WTC11 (cell line): Measurements from ENCODE around the gene SPRR1A. TPM values are rescaled to one million over a fixed set of nuclear protein-coding genes. Genes with fewer than 3 reads are reported as not detected.

Experiments
- ATAC-seq: fragments of 200-7000 bp; cut with Tn5 transposase; 2 replicates; pipeline ENCODE4 v1.10.0; 2021; ENCODE audit warnings: mild to moderate bottlenecking, moderate library complexity
- CTCF ChIA-PET: fragments of 300-600 bp; sonication (Branson Sonifier 250); formaldehyde crosslinking; loops from one replicate; lab custom pipeline; 2021; ENCODE audit warnings: antibody characterized with exemption; lab: Charles Lee
- POLR2A ChIA-PET: fragments of 350-600 bp; sonication (Branson Sonifier 250); formaldehyde crosslinking; loops from one replicate; lab custom pipeline; 2021; ENCODE audit warnings: antibody characterized with exemption; lab: Charles Lee
- DNase-seq: peaks from one replicate; pipeline ENCODE4 v3.0.0; 2021; ENCODE audit warnings: low spot score
- H3K27ac Mint-ChIP-seq: 2 replicates; pipeline ENCODE4 v1.8.0; 2021; ENCODE audit warnings: mixed read lengths
- H3K27me3 Mint-ChIP-seq: 2 replicates; pipeline ENCODE4 v1.8.0; 2021; ENCODE audit warnings: low read depth, mild to moderate bottlenecking, moderate library complexity, mixed read lengths
- H3K36me3 Mint-ChIP-seq: 2 replicates; pipeline ENCODE4 v1.8.0; 2021; ENCODE audit warnings: mixed read lengths
- H3K4me1 Mint-ChIP-seq: 2 replicates; pipeline ENCODE4 v1.8.0; 2022; ENCODE audit warnings: mixed read lengths
- H3K4me3 Mint-ChIP-seq: 2 replicates; pipeline ENCODE4 v1.8.0; 2021; ENCODE audit warnings: mild to moderate bottlenecking, moderate library complexity, mixed read lengths
- H3K9me3 Mint-ChIP-seq: 2 replicates; pipeline ENCODE4 v1.8.0; 2021; ENCODE audit warnings: mixed read lengths
- CREB1 ChIP-seq: sonication (generic); formaldehyde crosslinking; IDR thresholded peaks from 2 replicates; pipeline ENCODE4 v1.8.0; 2023; ENCODE audit warnings: mild to moderate bottlenecking, missing genetic modification reagents
- ESRRA ChIP-seq: sonication (generic); formaldehyde crosslinking; IDR thresholded peaks from 2 replicates; pipeline ENCODE4 v1.8.1; 2022; ENCODE audit warnings: mild to moderate bottlenecking, missing genetic modification reagents, borderline replicate concordance
- GRHL2 ChIP-seq: fragments of 250-450 bp; sonication (Bioruptor Pico); IDR thresholded peaks from 2 replicates; pipeline ENCODE4 v1.8.0; 2022; ENCODE audit warnings: mild to moderate bottlenecking, moderate library complexity; ENCODE audit not compliant: insufficient replicate concordance, severe bottlenecking
- GTF2I ChIP-seq: fragments of 250-450 bp; sonication (Bioruptor Pico); conservative IDR thresholded peaks from 2 replicates; pipeline ENCODE4 v1.4.0; 2021; ENCODE audit warnings: mild to moderate bottlenecking
- NFYB ChIP-seq: sonication (generic); formaldehyde crosslinking; conservative IDR thresholded peaks from 2 replicates; pipeline ENCODE4 v1.8.0; 2022; ENCODE audit warnings: low read depth, missing genetic modification reagents
- SP1 ChIP-seq: sonication (generic); formaldehyde crosslinking; conservative IDR thresholded peaks from 2 replicates; pipeline ENCODE4 v1.8.1; 2022; ENCODE audit warnings: missing genetic modification reagents
- TEAD1 ChIP-seq: sonication (generic); formaldehyde crosslinking; IDR thresholded peaks from 2 replicates; pipeline ENCODE4 v1.8.0; 2022; ENCODE audit warnings: mild to moderate bottlenecking, missing genetic modification reagents
- TP53 ChIP-seq: sonication (generic); formaldehyde crosslinking; IDR thresholded peaks from 2 replicates; pipeline ENCODE4 v1.8.1; 2023; ENCODE audit warnings: mild to moderate bottlenecking, missing genetic modification reagents
- ZBTB21 ChIP-seq: sonication (generic); formaldehyde crosslinking; IDR thresholded peaks from 2 replicates; pipeline ENCODE4 v1.8.1; 2023; ENCODE audit warnings: mild to moderate bottlenecking, missing genetic modification reagents, borderline replicate concordance
- ZNF121 ChIP-seq: sonication (generic); formaldehyde crosslinking; IDR thresholded peaks from 2 replicates; pipeline ENCODE4 v1.8.0; 2023; ENCODE audit warnings: missing genetic modification reagents
- total RNA-seq: library from RNA; stranded (reverse); gene quantifications from 3 replicates; pipeline ENCODE4 v1.2.3, GENCODE V29; 2021
- TF ChIP-seq, protein P1 (sequence below): sonication (generic); formaldehyde crosslinking; IDR thresholded peaks from 2 replicates; pipeline ENCODE4 v1.8.0; 2023; ENCODE audit warnings: missing genetic modification reagents, mild to moderate bottlenecking, borderline replicate concordance
- TF ChIP-seq, protein P2 (sequence below): fragments of 250-450 bp; sonication (Bioruptor Pico); IDR thresholded peaks from 2 replicates; pipeline ENCODE4 v1.9.0; 2021; ENCODE audit warnings: moderate library complexity, mild to moderate bottlenecking, inconsistent platforms, borderline replicate concordance
- TF ChIP-seq, protein P3 (sequence below): fragments of 250-450 bp; sonication (Bioruptor Pico); IDR thresholded peaks from 2 replicates; pipeline ENCODE4 v2.1.2; 2022; ENCODE audit warnings: mild to moderate bottlenecking, moderate library complexity
- TF ChIP-seq, protein P4 (sequence below): fragments of 250-450 bp; sonication (Bioruptor Pico); IDR thresholded peaks from 2 replicates; pipeline ENCODE4 v1.8.0; 2021; ENCODE audit warnings: mild to moderate bottlenecking
- TF ChIP-seq, protein P5 (sequence below): sonication (generic); formaldehyde crosslinking; IDR thresholded peaks from 2 replicates; pipeline ENCODE4 v1.8.1; 2023; ENCODE audit warnings: mild to moderate bottlenecking, missing genetic modification reagents, moderate library complexity

The SPRR1A gene
- total RNA-seq, 1 experiment from 2014 or later, result not detected

DNA sequence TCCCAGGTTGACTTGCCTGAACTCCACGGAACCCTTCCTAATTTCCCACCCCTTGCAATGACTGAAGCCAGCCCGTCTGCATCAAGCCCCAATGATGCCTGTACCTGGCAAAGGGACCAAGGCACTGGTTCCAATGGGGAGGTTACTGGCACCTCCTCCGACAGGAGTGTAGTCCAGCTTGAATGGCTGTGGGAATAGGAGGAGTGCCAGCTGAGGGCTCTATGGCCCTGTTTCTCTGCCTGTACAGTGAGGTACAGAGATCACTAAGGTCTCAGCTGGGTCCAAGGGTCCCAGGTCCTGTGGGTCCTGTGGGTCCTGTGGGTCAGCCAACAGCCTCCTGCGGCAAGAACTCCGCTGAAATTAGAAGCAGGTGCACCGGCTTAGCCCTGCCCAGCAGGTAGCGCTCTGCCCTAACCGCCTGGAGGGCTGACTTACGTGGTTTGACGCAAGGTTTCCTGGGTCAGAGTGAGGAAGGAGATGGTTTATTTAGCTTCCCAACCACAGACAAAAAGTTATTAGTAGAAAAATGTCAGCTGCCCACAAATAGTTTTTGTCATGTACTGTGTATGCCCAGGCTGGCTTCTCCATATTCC, 23.3 kb upstream of the SPRR1A start:
- no peaks in the 10 kb centered on the region; the same call in 1 of the 2 replicates for H3K4me1 Mint-ChIP-seq
- DNase-seq (peak; percentile 66), ATAC-seq (peak; percentile 82)
- H3K36me3 Mint-ChIP-seq, result no peaks in the 10 kb centered on the region
- CTCF ChIA-PET, result interaction anchor here (0.6 to 10.9 kb wide), 11 partner anchors 21 to 333 kb away, joined by 3 to 123 read pairs (median 3); partner anchors contain the start of gene SPRR2A
- POLR2A ChIA-PET, result no interaction called here
- H3K9me3 Mint-ChIP-seq, result peaks cover 15% of the 10 kb centered on the region
- TF ChIP-seq CREB1 (CRISPR knock-in tag), result no peak
- no peak for TF ChIP-seq ZBTB21 (CRISPR knock-in tag)
- TF ChIP-seq, protein P1, sequence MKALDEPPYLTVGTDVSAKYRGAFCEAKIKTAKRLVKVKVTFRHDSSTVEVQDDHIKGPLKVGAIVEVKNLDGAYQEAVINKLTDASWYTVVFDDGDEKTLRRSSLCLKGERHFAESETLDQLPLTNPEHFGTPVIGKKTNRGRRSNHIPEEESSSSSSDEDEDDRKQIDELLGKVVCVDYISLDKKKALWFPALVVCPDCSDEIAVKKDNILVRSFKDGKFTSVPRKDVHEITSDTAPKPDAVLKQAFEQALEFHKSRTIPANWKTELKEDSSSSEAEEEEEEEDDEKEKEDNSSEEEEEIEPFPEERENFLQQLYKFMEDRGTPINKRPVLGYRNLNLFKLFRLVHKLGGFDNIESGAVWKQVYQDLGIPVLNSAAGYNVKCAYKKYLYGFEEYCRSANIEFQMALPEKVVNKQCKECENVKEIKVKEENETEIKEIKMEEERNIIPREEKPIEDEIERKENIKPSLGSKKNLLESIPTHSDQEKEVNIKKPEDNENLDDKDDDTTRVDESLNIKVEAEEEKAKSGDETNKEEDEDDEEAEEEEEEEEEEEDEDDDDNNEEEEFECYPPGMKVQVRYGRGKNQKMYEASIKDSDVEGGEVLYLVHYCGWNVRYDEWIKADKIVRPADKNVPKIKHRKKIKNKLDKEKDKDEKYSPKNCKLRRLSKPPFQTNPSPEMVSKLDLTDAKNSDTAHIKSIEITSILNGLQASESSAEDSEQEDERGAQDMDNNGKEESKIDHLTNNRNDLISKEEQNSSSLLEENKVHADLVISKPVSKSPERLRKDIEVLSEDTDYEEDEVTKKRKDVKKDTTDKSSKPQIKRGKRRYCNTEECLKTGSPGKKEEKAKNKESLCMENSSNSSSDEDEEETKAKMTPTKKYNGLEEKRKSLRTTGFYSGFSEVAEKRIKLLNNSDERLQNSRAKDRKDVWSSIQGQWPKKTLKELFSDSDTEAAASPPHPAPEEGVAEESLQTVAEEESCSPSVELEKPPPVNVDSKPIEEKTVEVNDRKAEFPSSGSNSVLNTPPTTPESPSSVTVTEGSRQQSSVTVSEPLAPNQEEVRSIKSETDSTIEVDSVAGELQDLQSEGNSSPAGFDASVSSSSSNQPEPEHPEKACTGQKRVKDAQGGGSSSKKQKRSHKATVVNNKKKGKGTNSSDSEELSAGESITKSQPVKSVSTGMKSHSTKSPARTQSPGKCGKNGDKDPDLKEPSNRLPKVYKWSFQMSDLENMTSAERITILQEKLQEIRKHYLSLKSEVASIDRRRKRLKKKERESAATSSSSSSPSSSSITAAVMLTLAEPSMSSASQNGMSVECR (CRISPR knock-in tag), result no peak
- TF ChIP-seq, protein P2, sequence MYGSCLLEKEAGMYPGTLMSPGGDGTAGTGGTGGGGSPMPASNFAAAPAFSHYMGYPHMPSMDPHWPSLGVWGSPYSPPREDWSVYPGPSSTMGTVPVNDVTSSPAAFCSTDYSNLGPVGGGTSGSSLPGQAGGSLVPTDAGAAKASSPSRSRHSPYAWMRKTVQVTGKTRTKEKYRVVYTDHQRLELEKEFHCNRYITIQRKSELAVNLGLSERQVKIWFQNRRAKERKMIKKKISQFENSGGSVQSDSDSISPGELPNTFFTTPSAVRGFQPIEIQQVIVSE, result no peak
- no peak overlapping the region for H3K4me3 Mint-ChIP-seq
- no peaks in the 10 kb centered on the region for H3K27me3 Mint-ChIP-seq
- H3K27ac Mint-ChIP-seq, result no peak overlapping the region

DNA sequence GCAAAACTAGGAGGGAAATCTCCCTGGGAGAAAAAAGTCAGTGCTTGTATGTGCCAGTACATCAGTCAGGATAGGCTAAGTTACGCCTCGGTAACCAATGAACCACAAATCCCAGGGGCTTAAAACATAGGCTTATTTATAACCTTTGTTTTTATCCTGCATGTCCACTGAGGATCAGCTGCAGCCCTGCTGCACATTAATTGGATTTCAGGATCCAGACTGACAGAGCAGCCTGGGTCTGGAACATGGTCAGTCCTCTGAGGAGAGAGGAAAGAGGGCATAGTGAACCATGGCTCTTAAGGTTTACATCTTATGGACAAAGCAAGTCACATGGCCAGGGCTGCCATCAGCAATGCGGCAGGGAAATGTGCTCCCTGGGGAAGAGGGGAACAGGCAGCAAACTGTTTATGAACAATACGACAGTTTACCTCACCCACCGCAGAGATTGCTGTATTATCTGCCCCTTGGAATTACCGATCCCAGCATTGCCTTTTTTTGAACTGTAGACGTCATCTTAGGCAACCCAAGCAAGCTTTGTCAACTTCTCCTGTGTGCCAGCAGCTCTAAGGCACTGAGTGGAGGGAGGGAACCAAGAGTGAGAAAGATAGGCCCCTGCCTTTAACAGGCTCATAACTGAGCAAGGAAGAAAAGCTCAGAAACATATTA, 22.5 kb upstream of the SPRR1A start:
- H3K4me1 Mint-ChIP-seq, result no peaks in the 10 kb centered on the region; the same call in 1 of the 2 replicates
- no peaks in the 10 kb centered on the region for H3K36me3 Mint-ChIP-seq
- POLR2A ChIA-PET, result no interaction called here
- ATAC-seq (no peak), DNase-seq (no peak)
- no peak overlapping the region for H3K4me3 Mint-ChIP-seq
- H3K9me3 Mint-ChIP-seq, result peaks cover 15% of the 10 kb centered on the region
- H3K27ac Mint-ChIP-seq, result no peak overlapping the region
- TF ChIP-seq GTF2I (CRISPR knock-in tag) (no peak), ESRRA (CRISPR knock-in tag) (no peak), TP53 (CRISPR knock-in tag) (no peak), NFYB (CRISPR knock-in tag) (no peak), GRHL2 (CRISPR knock-in tag) (no peak), SP1 (CRISPR knock-in tag) (no peak), TEAD1 (CRISPR knock-in tag) (no peak), ZNF121 (CRISPR knock-in tag) (no peak)
- TF ChIP-seq, protein P3, sequence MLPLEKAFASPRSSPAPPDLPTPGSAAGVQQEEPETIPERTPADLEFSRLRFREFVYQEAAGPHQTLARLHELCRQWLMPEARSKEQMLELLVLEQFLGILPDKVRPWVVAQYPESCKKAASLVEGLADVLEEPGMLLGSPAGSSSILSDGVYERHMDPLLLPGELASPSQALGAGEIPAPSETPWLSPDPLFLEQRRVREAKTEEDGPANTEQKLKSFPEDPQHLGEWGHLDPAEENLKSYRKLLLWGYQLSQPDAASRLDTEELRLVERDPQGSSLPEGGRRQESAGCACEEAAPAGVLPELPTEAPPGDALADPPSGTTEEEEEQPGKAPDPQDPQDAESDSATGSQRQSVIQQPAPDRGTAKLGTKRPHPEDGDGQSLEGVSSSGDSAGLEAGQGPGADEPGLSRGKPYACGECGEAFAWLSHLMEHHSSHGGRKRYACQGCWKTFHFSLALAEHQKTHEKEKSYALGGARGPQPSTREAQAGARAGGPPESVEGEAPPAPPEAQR (CRISPR knock-in tag), result no peak
- TF ChIP-seq, protein P4, sequence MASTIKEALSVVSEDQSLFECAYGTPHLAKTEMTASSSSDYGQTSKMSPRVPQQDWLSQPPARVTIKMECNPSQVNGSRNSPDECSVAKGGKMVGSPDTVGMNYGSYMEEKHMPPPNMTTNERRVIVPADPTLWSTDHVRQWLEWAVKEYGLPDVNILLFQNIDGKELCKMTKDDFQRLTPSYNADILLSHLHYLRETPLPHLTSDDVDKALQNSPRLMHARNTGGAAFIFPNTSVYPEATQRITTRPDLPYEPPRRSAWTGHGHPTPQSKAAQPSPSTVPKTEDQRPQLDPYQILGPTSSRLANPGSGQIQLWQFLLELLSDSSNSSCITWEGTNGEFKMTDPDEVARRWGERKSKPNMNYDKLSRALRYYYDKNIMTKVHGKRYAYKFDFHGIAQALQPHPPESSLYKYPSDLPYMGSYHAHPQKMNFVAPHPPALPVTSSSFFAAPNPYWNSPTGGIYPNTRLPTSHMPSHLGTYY, result no peak
- TF ChIP-seq, protein P5, sequence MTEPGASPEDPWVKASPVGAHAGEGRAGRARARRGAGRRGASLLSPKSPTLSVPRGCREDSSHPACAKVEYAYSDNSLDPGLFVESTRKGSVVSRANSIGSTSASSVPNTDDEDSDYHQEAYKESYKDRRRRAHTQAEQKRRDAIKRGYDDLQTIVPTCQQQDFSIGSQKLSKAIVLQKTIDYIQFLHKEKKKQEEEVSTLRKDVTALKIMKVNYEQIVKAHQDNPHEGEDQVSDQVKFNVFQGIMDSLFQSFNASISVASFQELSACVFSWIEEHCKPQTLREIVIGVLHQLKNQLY, result no peak
- CTCF ChIA-PET, result interaction anchor here (0.6 to 10.9 kb wide), 9 partner anchors 20 to 394 kb away, joined by 3 to 123 read pairs (median 3); partner anchors contain the start of gene SPRR2A
- H3K27me3 Mint-ChIP-seq, result no peaks in the 10 kb centered on the region
